Dedifferentiated amniotic fluid mesenchymal stem cell (primary cell): Measurements from ENCODE around the gene MTARC1.

Experiments
- DNase-seq: peaks from one replicate; pipeline ENCODE4 v3.0.0-alpha.2; 2016; ENCODE audit errors: extremely low spot score

MTARC1 gene

DNA sequence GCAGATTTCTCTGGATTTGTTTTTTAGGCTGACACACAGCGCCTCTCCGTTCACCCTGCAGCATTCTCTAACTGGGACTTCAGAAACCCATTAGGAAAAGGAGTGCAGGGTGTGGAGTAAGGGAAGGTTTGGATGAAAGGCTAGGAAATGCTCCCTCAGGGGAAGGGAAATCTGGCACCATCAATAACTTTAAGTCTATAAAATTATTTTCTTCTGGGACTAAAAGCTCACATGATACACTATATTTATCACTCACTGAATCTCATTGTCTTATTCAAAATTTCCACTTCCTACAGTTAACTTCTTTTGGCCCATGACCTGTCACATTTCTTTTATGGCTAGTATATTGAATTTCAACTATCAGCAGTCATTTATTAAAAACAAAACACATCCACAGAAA is 46.7 kb downstream of the MTARC1 start:
- DNase-seq, result no peak

DNA sequence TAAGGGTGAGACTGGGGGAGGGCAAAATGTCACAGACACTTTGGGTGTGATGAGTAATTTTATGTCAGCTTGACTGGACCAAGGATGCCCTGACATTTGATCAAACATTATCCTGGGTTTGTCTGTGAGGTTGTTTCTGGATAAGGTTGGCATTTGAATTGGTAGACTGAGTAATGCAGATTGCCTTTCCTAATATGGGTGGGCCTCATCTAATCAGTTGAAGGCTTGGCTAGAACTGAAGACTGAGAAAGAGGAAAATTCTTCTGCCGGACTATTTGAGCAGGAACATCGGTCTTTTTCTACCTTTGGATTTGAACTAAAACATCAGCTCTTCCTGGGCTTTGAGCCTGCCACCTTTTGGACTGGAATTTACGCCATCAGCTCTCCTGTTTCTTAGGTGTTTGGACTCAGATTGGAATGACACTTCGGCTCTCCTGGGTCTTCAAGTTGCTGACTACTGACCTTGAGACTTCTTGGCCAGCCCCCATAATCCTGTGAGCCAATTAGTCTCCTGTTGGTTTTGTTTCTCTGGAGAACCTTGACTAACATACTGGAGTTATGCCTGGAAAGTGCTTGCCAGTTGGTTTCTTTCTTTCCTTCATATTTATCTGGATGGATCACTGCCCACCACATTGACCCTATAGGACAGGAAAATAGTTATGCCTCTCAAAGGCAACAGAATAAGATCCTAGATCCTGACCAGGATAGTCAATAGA is 47.6 kb downstream of the MTARC1 start:
- DNase-seq, result no peak
